ENCODE data around the gene PTPRG. TPM values are rescaled to one million over a fixed set of nuclear protein-coding genes. Genes with fewer than 3 reads are reported as not detected.

PTPRG gene
- total RNA-seq, 1 donor from 2014 or later, result 80.7 TPM

DNA sequence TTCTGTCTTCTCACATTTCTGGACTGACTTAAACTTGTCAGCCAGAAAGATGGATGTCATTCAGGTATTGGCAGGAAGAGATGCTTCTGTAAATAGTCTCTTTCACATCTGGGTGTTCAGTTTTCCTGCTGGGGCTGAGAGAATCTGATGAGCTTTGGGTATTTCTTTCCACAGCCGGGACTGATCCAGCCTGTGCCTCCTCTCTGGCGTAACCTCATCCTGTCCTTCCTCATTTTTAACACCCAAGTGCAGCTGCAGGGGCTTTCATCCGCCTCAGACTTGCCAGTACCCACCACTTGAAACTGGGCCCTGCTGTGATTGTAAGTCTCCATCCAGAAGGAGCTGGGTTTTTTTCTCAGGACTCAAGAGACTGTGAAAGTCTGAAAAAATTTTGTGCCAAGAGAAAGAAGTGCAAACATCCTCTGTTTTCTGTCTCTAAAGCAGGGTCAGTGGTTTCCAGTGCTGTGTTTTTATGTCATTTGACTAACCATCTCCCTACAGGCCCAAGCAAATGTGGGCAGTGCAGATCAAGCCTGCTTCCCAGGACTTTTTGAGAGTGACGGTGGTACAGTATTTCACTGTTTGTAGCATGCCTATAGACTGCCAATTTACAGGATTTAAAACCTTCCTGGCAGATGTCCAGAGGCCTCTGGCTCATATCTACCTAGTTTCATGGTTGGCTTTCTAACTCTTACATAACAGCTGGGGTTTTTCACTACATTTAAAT, 342.7 kb downstream of the PTPRG start:
- TF ChIP-seq, protein P1, sequence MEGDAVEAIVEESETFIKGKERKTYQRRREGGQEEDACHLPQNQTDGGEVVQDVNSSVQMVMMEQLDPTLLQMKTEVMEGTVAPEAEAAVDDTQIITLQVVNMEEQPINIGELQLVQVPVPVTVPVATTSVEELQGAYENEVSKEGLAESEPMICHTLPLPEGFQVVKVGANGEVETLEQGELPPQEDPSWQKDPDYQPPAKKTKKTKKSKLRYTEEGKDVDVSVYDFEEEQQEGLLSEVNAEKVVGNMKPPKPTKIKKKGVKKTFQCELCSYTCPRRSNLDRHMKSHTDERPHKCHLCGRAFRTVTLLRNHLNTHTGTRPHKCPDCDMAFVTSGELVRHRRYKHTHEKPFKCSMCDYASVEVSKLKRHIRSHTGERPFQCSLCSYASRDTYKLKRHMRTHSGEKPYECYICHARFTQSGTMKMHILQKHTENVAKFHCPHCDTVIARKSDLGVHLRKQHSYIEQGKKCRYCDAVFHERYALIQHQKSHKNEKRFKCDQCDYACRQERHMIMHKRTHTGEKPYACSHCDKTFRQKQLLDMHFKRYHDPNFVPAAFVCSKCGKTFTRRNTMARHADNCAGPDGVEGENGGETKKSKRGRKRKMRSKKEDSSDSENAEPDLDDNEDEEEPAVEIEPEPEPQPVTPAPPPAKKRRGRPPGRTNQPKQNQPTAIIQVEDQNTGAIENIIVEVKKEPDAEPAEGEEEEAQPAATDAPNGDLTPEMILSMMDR (IDR thresholded peaks at IDR 0.05; ENCODE audit: unreplicated experiment), result no peak
- H3K27ac Mint-ChIP-seq (ENCODE audit: unreplicated experiment), result no peak overlapping the region
- DNase-seq (ENCODE audit: low spot score), result no peak
- no peaks in the 10 kb centered on the region for H3K9me3 Mint-ChIP-seq (ENCODE audit: unreplicated experiment)
- H3K4me3 Mint-ChIP-seq (ENCODE audit: unreplicated experiment), result no peak overlapping the region
- peaks cover 7% of the 10 kb centered on the region for H3K4me1 Mint-ChIP-seq (ENCODE audit: unreplicated experiment)
- H3K27me3 Mint-ChIP-seq (ENCODE audit: unreplicated experiment), result peaks cover 6% of the 10 kb centered on the region
- H3K36me3 Mint-ChIP-seq (ENCODE audit: low read depth, unreplicated experiment), result no peaks in the 10 kb centered on the region

DNA sequence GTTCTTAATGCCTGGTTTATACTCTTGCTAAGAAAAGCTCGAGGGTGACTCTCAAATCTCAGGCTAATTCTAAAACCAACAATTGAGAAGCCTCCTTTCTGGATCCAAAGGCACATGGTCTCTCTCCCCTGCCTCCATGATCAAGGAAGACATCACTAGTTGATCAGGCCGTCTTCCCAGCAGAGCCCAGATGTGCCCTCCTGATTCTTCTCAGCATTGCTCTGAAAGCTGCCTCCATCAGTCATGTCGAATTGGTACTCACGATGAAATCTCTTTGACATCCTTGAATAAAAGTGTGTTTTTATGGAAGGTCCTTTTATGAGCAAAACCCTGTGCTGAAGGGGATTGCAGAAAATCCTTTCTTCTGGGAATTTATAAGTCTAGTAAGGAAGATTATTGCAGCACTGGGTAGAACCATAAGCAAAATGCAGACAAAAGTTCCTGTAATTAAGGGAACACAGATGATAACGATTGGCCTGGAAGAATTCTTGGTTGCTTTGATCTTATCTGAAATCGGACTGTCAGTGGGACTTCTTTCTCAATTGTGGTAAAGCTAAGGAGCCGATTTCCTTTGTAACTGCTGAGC, 345.9 kb downstream of the PTPRG start:
- H3K27me3 Mint-ChIP-seq (ENCODE audit: unreplicated experiment), result peaks cover 3% of the 10 kb centered on the region
- no peak for DNase-seq (ENCODE audit: low spot score)
- H3K4me3 Mint-ChIP-seq (ENCODE audit: unreplicated experiment), result no peak overlapping the region
- H3K27ac Mint-ChIP-seq (ENCODE audit: unreplicated experiment), result no peak overlapping the region
- peaks cover 21% of the 10 kb centered on the region for H3K4me1 Mint-ChIP-seq (ENCODE audit: unreplicated experiment)
- TF ChIP-seq, protein P1 (IDR thresholded peaks at IDR 0.05; ENCODE audit: unreplicated experiment), result no peak
- H3K9me3 Mint-ChIP-seq (ENCODE audit: unreplicated experiment), result no peaks in the 10 kb centered on the region
- H3K36me3 Mint-ChIP-seq (ENCODE audit: low read depth, unreplicated experiment), result no peaks in the 10 kb centered on the region

DNA sequence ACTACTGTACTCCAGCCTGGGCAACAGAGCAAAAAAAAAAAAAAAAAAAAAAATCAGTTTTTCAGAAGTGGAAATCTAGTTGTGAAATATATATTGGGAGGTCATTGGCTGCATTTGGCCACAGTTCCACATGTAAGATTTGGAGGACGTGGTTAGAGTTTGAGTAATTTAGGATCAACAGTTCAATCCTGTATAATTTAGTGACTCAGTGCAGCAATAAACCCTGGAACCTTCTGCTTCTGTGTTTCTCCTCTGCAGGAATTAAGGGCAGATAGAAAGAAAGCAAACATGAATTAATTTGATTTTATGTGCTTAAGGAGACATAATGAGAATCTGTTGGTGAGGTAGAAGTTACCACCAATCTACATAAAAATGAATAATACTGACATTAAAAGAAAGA, 347.0 kb downstream of the PTPRG start:
- Mint-ChIP-seq H3K9me3 (ENCODE audit: unreplicated experiment) (no peaks in the 10 kb centered on the region), H3K36me3 (ENCODE audit: low read depth, unreplicated experiment) (no peaks in the 10 kb centered on the region), H3K4me3 (ENCODE audit: unreplicated experiment) (no peak overlapping the region), H3K4me1 (ENCODE audit: unreplicated experiment) (peaks cover 21% of the 10 kb centered on the region), H3K27ac (ENCODE audit: unreplicated experiment) (no peak overlapping the region), H3K27me3 (ENCODE audit: unreplicated experiment) (no peaks in the 10 kb centered on the region)
- TF ChIP-seq, protein P1 (IDR thresholded peaks at IDR 0.05; ENCODE audit: unreplicated experiment), result no peak
- no peak for DNase-seq (ENCODE audit: low spot score)

DNA sequence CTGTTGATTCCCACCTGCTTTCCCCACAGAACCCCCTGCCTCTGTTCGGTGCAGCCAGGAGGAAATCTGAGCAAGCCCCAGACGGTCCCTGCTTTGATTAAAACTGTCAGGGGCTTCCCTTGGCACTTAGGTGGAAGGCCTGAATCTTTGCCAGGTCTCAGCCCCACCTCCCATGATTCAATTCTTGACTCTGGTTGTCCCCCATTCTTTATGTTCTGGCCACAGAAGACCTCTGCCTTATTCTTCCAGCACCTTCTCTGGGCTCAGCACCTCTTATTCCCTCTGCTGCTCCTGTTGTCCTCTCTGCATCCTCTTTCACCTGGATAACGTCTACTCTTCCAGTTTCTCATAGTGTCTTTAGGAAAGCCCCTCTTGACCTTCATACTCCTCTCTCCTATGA, 349.4 kb downstream of the PTPRG start:
- peaks cover 22% of the 10 kb centered on the region for H3K4me1 Mint-ChIP-seq (ENCODE audit: unreplicated experiment)
- no peaks in the 10 kb centered on the region for H3K9me3 Mint-ChIP-seq (ENCODE audit: unreplicated experiment)
- H3K27me3 Mint-ChIP-seq (ENCODE audit: unreplicated experiment), result no peaks in the 10 kb centered on the region
- H3K27ac Mint-ChIP-seq (ENCODE audit: unreplicated experiment), result no peak overlapping the region
- no peak overlapping the region for H3K4me3 Mint-ChIP-seq (ENCODE audit: unreplicated experiment)
- no peak for DNase-seq (ENCODE audit: low spot score)
- TF ChIP-seq, protein P1 (IDR thresholded peaks at IDR 0.05; ENCODE audit: unreplicated experiment), result no peak
- no peaks in the 10 kb centered on the region for H3K36me3 Mint-ChIP-seq (ENCODE audit: low read depth, unreplicated experiment)

DNA sequence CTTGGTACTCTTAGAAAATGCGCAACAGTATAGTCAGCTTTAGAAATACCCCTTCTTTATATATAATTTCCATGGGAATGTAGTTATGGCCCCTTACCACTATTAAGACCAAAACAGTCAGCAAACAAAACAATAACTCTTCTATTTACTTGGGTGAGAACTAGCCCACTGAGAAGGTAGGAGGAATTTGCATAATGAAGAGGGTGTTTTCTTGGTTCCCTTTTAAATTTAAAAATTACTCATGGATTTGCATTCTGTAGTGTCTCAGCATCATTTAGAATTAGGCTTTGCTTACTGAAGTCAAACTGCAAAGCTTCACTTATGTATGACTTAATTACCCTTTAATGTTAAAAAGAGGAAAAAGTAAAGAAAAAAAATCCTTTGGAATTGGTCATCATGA, 350.8 kb downstream of the PTPRG start:
- TF ChIP-seq, protein P1 (IDR thresholded peaks at IDR 0.05; ENCODE audit: unreplicated experiment), result no peak
- no peaks in the 10 kb centered on the region for H3K9me3 Mint-ChIP-seq (ENCODE audit: unreplicated experiment)
- no peaks in the 10 kb centered on the region for H3K27me3 Mint-ChIP-seq (ENCODE audit: unreplicated experiment)
- no peak overlapping the region for H3K4me3 Mint-ChIP-seq (ENCODE audit: unreplicated experiment)
- no peak overlapping the region for H3K27ac Mint-ChIP-seq (ENCODE audit: unreplicated experiment)
- peaks cover 22% of the 10 kb centered on the region for H3K4me1 Mint-ChIP-seq (ENCODE audit: unreplicated experiment)
- DNase-seq (ENCODE audit: low spot score), result no peak
- no peaks in the 10 kb centered on the region for H3K36me3 Mint-ChIP-seq (ENCODE audit: low read depth, unreplicated experiment)

All from endothelial cell (in vitro differentiated cells).